ENCODE data around the gene TEKT1.

- TF ChIP-seq POLR2A (IDR thresholded peaks at IDR 0.05; ENCODE audit: borderline replicate concordance, extremely low read depth, insufficient read depth, insufficient read length) (no peak), RAD21 (IDR thresholded peaks at IDR 0.05; ENCODE audit: low read depth) (no peak), CTCF (IDR thresholded peaks at IDR 0.05 in 2 of 3, conservative IDR thresholded peaks at IDR 0.05 in 1 of 3; ENCODE audit: borderline replicate concordance in 1 of 3, insufficient read depth in 1 of 3, low read depth in 2 of 3, low read length in 2 of 3) (no peak)
- TF ChIP-seq, protein P1, sequence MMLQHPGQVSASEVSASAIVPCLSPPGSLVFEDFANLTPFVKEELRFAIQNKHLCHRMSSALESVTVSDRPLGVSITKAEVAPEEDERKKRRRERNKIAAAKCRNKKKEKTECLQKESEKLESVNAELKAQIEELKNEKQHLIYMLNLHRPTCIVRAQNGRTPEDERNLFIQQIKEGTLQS (IDR thresholded peaks at IDR 0.05) = no peak
These were observed 44.3 kb downstream of the TEKT1 start for GRCh38 chr17:6787081-6787693.
